HG03457 (cell line): ENCODE results near the gene RBMS3.
"Not testable (repeated sequence)": the region's sequence is repeated elsewhere in the genome, so short reads cannot be mapped to it uniquely, and the experiment has no call there.

Experiments
- ATAC-seq: cut with Tn5 transposase; IDR thresholded peaks from one replicate; pipeline ENCODE4 v1.9.1; 2021; ENCODE audit warnings: moderate number of reproducible peaks; ENCODE audit not compliant: unreplicated experiment

RBMS3 gene

DNA sequence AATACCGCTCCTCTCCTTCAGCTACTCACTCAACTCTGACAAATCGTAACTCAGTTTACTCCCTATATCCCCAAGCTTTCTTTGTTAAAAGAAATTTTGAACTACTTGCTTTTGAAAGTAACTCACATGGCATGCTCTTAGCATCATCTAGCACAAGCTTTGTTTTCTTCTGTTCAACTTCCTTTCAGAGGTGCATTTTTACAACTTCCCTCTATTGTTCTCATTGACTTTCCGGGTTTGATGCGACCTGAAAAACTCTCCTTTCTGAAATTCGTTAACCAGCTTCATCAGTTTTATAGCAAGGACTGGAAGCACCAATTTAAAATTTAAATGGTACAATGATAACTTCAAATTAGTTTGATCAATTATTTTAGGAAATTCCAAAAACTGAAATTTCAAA, 696.0 kb downstream of the RBMS3 start:
- ATAC-seq: no peak

DNA sequence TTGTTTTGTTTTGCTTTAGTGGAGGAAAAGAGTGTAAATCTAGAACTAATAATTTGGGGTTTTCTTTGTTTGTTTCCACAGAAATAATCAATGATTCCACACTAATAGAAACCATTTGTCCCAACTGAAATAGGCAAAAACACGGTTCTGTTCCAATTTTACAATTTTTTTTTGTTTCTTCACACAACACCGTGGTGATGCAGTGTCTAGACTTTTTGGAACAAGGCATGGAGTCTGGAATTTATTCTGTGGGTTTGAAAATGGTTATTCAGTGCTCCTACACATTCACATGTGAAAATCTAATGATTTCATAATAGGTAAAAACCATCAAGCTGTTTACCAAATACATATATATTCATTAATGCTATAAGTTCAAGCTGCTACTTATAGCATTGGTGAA, 696.5 kb downstream of the RBMS3 start:
- ATAC-seq: no peak

DNA sequence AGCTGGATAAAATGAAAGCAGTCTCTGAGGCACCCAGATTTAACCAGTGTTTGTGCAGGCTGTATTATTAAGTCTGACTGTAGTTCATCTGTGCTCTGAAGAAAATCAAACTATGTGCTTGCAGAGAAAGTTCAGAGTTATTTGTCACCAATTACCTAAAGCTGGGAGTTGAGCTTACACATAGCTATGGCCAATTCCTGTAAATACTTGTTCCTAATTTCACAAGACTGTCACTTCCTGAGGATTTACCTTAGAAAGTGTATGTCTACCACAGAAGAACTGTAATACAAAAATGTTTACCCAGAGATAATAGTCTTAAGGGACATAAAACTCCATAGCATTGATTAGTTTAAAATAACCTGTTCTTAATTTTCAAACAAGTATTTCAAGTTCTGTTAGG, 697.2 kb downstream of the RBMS3 start:
- ATAC-seq: no peak

DNA sequence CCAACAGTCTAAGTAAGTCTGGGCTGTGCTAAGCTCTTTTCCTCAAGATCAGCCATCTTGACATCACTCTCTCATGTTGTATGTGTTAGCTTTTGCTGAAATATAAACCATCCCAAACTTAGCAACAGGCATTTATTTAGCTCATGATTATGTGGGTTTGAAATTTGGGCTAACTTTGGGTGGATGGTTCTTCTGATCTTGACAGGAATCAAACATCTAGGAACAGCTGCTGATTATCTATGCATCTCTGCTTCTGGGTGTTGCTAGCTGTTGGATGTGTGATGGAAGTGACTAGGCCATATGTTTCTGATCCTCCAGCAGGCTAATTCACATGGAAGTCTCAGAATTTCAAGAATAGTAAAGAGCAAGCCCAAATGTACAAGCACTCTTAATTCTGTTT, 710.3 kb downstream of the RBMS3 start:
- ATAC-seq: no peak

DNA sequence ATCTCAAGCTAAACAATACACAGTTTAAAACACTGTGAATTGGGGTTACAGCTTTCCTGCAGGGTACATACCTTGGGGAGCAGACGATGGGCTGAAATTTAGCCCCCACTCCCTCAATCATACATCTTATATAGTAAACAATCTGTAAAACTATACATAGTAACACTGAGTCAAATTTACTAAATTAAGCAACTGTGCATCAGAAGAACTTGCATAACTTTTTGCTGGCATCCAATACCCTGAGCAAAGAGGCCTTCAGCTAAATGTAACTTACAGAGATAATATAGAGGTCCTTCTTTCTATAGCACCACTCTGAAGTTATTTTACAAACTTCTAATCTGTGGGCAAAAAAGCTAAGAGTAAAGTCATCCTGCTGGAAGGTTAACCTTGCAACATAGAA, 721.9 kb downstream of the RBMS3 start:
- no peak for ATAC-seq

DNA sequence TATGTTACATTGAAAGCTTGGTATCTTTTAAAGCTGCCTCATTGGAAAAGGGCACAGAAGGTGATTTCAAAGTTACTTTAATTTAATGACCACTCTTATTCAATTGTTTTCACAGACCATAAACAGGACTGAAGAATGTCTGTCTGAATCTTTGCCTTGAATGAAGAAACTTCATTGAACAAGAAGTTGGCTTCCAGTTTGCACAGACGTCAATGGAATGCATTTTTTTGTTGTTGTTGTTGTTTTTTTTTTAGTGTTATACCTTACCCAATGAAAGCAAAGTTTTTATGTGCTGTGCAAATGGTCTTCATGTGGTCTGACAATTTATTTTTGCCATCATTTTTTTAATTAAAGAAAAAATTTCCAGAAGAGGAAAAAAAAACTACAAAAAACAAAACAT, 722.9 kb downstream of the RBMS3 start:
- ATAC-seq: no peak

DNA sequence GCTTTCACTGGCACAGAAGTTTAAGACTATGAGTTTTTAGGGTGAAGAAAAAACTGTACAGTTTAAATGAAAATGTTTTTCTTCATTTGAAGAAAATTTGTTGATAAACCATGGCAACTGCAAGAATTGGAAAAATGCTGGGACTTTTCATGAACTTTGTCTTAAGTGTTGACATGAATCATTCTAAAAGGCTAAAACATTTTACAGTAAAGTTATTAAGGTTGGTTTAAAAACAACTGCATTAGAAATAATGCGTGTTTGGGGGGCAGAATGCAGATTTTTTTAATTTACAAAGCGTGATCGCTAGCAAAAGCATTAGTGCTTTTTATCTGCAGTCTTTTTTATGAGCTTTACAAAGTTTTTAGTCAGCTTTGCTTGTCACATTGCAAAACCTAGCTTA, 723.6 kb downstream of the RBMS3 start:
- ATAC-seq: no peak

DNA sequence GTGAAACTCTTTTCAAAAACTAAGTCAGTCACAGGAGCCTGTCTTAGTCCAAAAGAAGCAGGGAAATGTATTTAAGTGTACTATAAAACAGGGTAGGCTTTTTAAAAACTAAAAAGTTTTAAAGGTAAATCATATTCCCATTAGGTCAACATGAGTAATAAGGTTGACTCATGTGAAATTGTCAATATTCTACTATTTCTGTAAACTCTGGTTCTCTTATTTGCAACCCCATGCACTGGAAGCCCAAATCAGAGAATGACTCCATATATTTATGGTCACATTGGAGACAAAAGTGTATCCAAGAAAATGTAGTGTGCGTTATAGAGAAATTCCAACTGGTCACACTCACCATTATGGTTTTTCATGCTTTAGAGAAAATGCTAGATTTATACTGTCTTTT, 725.2 kb downstream of the RBMS3 start:
- ATAC-seq: no peak

DNA sequence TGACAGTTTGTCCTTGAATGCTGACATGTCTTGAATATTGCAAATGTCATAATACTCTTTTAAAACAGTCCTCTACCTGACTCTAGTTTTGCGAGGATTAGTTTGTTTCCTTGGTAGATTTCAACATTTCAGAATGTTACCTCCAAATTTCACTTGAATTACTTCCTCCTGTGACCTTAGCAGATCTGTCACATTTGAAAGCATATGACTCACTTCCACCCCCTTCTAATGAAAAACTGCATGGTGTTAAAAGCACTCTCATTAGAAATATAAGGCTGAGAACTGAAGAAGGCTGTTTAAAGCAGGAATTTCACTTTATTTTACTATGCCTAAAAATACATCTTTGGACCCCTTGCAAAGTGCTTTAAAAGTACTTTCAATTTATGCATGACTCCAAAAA, 726.8 kb downstream of the RBMS3 start:
- ATAC-seq: no peak

DNA sequence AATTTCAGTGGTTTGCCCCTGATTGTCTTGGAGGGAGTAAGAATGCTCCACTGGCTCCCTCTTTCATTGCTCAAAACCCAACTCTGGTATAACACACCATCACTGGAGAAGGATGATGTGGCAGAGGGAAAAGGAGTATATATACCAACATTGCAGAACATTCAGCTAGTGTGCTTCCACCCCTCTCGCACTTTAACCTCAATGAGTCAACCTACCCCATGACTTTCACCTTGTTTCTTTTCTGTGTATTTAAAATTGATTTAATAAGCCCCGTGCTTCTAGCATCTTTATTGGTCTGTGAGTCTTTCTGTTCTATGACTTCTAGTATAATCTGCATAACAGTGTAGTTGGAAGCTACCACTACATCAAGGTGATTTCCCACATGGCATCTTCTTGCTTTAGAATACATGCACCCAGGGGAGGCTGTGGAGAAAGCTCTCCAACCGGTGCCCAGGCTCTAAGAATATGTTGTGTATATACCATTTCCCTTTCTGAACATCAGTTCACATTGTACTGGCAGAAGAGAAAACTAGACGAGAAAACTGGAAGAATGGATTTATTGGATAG, 730.4 kb downstream of the RBMS3 start:
- no peak for ATAC-seq

DNA sequence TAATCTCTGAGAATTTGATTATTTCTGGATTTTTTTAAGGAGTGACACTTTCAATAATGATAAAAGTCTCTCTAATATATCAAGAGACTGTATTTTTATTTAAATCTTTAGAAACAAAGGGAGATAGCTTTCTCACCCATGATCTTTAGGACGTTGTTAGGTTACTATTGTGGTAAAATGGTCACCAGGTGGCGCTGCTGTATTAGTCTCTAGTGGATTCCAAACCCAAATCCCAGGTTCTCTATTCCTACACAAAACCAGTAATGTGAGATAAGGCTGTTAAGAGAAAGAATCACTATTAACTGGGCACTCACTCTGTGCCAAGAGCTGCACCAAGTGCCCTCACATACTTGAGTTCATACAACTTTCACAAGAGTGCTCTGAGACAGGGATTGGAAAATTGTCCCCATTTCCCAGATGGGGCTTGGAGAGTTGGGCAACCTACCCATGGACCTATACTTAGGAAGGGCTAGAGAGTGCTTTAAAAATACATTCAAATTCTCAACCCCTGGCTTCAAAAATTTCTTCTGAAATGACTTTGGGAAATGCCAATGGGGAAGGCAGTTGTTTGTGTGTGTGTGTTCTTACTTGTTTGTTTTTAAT, 732.2 kb downstream of the RBMS3 start:
- ATAC-seq: no peak

DNA sequence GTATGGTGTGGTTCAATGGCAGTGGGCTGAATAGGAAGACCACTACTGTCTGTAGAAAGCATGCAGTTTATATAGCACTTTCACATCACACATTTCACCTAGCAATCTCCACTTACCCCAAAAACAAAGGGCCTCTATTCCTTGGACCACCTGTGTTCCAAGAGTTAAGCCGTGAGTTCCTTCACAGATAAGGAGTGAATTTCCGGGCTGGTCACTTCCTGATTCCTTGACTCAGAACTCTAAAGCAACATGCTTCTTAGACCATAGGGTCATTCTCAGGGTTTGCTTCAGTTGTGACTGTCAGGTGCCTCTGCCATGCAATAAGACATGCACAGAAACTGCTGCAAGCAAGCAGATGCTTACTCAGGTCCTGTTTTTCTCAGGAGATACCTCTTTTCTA, 737.0 kb downstream of the RBMS3 start:
- no peak for ATAC-seq

DNA sequence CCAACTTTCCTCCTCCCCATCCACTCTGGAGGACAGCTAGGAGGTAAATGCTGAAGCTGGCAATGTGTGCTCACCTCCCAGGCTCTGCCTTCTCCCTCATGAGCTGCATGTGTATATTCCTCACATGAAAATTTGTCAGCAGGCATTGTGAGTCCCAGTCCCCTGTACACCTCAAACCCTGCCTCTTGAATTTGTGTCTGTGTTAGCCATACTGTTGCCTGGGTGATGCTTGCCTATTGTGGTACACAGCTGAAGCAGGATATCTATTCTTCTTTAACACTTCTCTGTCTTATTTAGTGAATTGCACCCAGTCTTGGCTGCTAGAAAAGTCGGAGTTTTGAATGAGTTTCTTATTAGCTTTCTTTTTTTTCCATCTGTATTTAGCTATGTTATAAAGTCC, 739.5 kb downstream of the RBMS3 start:
- ATAC-seq: no peak

DNA sequence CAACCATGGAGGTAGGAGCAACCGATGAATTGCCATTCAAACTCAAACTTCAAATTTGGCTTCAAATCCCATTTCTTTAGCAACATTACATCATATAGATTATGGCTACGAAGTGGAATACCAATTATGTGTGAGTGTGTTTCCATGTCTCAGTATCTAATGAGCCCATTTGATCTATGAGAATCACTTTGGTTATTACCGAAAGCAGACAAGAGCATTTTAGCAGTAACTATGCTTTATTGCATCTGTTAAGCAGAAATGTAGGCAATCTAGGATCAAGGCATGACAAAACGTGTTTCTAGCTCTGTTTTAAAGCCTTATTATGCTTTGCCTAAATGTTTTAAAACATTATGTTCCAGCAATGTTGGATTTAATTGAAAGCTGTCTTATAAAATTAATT, 743.6 kb downstream of the RBMS3 start:
- ATAC-seq: no peak

DNA sequence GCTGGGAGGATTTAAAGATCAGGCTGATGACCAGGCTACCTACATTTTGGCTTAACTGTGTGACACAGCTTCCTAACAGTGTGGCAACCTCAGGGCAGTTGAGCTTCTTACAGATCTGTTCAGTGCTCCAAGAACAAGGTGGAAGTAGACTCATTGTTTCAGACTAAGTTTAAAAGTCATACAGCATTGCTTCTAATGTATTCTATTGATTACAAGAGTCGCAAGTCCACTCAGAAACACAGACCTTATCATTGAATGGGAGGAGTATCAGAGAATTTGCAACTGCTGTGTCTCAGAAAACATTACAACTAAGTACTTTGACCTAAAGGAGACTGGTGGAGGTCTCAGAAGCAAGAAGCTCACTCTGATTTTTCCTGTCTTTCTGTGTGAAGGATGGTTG, 746.0 kb downstream of the RBMS3 start:
- ATAC-seq: no peak

DNA sequence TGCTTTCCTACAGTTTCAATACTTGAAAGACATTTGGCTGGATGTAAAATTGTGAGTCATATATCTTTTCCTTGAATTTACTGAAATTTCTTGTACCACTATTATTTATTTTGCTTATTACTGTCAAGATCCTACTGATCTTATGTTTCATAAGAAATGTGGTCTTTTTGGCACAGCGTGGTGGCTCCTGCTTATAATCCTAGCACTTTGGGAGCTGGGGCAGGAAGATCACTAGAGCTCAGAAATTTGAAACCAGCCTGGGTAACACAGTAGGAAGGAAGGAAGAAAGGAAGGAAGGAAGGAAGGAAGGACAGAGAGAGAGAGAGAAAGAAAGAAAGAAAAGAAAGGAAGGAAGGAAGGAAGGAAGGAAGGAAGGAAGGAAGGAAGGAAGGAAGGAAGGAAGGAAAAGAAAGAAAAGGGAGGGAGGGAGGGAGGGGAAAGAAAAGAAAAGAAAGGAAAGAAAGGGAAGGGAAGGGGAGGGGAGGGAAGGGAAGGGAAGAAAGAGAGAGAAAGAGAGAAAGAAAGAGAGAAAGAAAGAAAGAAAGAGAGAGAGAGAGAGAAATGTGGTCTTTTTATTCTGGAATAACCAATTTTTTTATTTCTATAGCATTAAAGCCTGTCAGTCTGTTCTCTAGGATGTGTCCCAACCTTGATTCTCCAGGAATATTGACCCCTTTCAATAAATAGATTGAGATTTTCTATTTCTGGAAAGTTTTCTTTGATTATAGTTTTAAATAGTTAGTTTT, 753.5 kb downstream of the RBMS3 start:
- no peak for ATAC-seq

DNA sequence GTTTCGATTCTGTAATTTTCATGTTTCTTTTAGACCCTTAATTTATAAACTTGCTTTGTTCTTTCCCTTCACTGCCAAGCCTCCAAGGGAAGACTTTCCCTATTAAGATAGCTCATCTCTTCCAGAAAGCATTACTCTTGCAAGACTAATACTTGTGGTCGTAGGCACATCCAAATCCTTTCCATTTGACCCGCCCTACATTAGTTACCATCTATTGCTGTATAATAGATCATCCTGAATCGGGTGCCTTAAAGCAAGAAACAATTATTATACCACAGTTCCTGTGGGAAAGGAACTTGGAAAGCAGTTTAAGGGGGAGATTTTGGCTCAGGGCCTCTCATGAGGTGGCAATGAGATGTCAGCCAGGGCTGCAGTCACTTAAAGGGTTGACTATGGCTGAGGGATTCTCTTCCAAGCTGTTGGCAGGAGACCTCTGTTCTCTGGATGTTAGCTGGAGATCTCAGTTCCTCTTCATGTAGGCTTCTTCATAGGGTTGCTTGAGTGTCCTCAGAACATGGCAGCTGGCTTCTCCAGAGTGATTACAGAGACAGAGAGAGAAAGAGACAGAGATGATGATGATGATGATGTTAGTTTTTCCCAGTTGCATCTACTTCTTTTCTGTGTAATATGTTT, 755.2 kb downstream of the RBMS3 start:
- ATAC-seq: no peak

DNA sequence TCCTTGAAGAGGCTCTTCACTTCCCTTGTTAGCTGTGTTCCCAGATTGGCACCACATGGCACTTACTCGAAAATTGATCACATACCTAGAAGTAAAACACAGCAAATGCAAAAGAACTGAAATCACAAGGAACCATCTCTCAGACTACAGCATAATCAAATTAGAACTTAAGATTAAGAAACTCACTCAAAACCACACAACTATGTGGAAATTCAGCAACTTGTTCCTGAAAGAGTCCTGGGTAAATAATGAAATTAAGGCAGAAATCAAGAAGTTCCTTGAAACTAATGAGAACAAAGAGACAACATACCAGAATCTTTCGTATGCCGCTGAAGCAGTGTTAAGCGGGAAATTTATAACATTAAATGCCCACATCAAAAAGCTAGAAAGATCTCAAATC, 759.3 kb downstream of the RBMS3 start:
- no peak for ATAC-seq

DNA sequence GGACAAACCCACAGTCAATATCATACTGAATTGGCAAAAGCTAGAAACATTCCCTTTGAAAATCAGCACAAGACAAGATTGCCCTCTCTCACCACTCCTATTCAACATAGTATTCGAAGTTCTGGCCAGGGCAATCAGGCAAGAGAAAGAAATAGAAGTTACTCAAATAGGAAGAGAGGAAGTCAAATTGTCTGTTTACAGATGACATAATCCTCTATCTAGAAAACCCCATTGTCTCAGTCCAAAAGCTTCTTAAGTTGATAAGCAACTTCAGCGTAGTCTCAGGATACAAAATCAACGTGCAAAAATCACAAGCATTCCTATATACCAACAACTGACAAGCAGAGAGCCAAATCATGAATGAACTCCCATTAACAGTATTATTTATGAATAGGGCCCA, 760.6 kb downstream of the RBMS3 start:
- ATAC-seq: not testable (repeated sequence)

DNA sequence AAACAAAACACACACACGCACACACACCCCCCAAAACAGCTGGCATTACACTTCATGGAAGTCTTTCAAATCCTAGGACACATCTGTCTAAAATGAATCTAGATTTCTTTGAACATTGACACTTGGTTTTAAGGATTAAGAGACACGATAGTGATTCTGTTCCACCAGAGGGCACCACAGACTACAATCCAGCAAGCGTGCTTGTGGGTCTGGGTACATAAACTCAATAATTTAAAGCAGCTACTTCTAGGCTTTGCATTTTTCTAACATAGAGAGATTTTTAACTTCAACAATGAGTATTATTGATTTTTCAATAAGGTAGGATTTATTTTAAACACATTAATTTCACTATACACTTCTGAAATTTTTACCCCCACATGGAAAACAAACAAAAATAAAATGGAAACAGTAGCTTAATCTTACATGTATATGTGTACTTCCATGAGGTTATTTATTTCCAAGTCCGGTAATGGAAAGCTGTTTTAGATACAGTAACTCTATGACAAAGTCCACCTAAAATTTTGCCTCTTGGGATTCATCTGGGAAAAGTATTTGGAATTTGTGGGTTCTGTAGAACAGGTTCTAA, 761.5 kb downstream of the RBMS3 start:
- no peak for ATAC-seq

DNA sequence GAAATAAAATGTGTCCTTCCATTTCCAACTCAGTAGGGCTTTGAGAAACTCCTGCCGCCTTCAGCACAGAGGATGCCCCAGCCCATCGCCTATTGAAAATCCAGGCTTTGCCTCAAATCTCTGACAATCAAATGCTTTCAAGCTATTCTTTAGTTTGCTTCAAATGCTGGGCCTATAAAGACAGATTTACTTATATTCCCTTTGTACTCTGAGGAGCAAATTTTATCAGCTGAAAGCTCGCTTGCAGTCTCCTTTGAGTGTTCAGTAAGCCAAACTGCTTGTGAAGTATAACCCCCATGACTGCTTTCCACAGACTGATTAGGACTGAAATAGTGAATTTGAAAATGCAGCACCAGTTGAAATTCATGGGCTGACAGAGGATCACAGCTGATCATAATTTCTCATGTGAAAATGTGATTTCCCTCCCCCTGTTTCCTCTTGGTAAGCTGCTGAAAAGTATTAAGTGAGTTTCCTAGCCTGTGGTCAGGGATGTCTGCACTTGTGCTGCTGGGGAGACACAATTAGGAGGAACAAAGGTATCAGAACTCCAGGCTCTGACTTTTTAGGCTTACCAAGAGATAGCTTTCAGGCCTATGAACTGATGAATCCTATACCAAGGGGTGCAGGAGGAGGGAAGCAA, 762.2 kb downstream of the RBMS3 start:
- ATAC-seq: no peak
